ENCODE data around the gene MAGI3.

DNA sequence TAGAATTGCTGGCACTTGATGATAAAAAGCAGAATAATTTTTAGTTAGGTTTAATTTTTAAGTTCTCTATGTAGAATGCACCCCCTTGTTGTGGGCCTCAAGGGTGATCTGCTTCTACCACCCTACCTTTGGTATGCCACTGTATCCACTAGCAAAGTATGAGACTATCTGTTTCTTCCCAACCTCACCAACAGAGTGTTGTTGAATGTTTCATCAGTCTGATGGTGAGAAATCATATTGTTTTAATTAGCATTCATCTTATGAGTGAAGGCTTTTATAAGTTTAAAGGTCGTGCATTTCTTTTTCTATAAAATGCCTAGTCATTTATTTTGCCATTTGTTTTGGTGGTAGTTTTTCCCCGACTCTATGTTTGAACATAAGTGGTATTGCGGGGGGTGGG is 141.0 kb downstream of the MAGI3 start:
- TF ChIP-seq, protein P1, sequence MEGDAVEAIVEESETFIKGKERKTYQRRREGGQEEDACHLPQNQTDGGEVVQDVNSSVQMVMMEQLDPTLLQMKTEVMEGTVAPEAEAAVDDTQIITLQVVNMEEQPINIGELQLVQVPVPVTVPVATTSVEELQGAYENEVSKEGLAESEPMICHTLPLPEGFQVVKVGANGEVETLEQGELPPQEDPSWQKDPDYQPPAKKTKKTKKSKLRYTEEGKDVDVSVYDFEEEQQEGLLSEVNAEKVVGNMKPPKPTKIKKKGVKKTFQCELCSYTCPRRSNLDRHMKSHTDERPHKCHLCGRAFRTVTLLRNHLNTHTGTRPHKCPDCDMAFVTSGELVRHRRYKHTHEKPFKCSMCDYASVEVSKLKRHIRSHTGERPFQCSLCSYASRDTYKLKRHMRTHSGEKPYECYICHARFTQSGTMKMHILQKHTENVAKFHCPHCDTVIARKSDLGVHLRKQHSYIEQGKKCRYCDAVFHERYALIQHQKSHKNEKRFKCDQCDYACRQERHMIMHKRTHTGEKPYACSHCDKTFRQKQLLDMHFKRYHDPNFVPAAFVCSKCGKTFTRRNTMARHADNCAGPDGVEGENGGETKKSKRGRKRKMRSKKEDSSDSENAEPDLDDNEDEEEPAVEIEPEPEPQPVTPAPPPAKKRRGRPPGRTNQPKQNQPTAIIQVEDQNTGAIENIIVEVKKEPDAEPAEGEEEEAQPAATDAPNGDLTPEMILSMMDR (IDR thresholded peaks at IDR 0.05): no peak
- no peak for TF ChIP-seq EP300 (IDR thresholded peaks at IDR 0.05)
- TF ChIP-seq POLR2A (IDR thresholded peaks at IDR 0.05): no peak
